IPS DF 4.7 (cell line): Measurements from ENCODE around the gene NECAB2.
A peak's percentile ranks its signal among the peaks of the same experiment; 100 is the strongest.

ENCODE experiments used
- DNase-seq: peaks from one replicate; pipeline ENCODE4 v3.0.0-alpha.2; 2013; ENCODE audit warnings: low spot score; ENCODE audit errors: extremely low read depth

NECAB2 gene

DNA sequence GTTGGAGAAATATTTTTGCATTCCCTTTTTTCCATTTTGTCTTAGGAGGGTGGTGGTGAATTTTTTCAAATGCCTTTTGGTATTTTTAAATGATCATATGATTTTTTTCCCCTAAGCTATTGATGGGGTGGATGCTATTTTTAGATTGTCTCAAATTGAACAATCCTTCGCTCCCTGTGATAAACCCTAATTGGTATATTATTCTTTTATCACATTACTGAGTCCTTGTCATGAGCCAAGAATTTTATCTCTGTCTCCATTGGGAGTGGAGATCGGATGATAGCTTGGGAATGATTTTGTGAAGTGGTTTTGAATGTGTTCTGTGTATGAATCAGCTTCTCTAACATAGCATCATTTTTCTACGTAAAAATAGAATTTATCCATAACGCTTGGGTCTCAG, 15.4 kb downstream of the NECAB2 start:
- DNase-seq: no peak

DNA sequence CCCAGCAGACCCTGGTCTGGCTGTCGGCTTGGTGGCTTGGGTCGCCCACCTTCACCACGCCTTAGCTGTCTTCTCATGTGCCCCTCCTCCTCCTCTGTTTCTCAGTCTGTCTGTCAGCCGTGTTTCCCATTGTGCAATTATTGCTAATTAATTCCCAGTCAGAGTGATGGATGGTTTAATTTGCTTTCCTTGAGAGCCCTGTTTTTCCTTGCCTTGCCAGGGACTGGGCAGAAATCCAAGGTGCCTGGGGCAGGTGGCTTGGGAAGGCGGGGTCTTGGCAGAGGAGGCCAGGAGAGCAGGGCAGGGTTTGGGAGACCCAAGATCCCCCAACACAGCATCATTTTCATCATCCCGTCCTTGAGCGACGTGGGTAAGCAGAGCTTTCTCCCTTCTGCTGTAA, 21.3 kb downstream of the NECAB2 start:
- DNase-seq: no peak

DNA sequence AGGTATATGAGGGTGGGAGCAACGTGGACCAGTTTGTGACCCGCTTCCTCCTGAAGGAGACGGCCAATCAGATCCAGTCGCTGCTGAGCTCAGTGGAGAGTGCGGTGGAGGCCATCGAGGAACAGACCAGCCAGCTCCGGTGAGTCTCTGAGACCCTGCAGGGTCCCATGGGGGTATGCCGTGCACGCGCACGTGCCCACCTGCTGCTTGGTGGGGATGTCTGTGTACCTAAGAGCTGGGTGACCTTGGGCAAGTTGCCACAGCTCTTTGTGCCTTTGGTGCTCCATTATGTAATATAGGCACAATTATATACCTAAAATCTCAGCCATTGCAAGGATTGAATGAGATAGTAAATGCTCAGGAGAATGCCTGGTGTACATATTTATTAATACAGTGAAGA, 22.4 kb downstream of the NECAB2 start:
- DNase-seq: no peak

DNA sequence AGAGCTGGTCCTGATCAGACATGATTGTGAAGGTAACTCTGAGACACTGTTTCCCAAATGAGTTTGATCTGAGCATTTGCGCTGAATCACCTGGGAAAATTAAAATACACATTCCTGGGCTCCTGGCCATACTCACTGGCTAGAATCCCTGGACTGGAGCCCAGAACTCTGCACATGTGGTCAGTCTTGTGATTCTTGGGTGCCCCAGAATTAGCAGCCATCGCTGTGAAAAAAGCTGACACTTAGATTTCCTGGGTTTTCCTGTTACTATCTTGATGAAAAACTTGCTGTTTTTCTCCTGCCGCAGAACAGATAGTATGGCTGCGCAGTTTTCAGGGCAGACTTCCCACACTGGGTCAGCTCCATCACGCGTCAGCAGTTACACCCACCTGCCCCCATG, 24.6 kb downstream of the NECAB2 start:
- no peak for DNase-seq

DNA sequence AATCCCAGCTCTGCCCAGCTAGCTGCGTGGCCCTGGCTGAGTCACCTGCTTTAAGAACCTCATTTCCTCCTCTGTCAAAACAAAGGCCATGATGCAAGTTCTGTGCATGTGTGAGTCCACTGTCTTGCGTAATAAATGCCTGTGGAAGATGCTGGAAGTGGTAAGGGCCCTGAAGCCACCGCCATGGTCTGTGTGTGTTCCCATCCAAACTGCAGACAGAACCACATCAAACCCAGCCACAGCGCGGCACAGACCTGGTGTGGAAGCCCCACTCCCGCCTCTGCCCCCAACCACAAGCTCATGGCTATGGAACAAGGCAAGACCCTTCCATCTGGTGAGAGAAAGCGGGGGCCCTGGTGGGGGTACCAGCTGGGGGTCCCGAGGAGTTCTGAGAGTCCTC, 26.0 kb downstream of the NECAB2 start:
- no peak for DNase-seq

DNA sequence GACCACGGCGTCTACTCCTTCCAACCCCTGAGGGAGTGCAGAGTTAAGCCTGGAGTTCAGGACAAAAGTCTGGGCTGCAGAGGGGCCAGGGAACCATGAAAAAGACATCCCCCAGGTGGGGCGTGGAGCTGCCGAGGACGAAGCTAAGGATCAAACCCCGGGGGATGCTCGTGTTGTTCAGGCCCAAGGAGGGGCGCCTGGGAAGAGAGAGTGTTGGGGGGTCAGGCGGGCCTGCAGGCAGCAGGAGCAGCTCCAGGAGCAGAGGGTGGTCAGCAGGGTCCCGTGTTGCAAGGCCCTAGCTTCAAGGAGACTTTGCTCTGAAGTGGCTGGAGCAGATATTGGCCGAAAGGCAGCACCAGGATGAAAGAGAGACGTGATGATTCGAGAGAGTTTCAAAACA, 26.7 kb downstream of the NECAB2 start:
- DNase-seq: no peak

DNA sequence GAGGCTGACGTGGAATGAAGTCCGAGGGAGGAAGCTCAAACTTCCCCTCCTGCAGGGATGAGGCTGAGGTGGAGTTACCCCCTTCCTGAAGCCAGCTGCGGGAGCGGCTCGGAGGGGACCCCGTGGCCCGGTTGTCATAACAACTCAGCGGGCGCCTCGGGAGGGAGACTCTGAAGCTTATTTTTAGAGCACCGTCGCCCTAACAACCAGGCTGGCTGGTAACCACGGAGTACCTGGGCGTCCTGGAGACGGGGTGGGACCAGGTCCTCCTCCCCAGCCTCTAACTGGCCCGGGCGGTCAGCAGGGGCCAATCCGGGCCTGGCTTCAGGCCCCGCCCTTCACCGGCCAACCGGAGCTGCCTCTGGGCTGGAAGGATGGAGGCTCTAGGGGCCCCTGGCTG, 27.7 kb downstream of the NECAB2 start:
- no peak for DNase-seq

DNA sequence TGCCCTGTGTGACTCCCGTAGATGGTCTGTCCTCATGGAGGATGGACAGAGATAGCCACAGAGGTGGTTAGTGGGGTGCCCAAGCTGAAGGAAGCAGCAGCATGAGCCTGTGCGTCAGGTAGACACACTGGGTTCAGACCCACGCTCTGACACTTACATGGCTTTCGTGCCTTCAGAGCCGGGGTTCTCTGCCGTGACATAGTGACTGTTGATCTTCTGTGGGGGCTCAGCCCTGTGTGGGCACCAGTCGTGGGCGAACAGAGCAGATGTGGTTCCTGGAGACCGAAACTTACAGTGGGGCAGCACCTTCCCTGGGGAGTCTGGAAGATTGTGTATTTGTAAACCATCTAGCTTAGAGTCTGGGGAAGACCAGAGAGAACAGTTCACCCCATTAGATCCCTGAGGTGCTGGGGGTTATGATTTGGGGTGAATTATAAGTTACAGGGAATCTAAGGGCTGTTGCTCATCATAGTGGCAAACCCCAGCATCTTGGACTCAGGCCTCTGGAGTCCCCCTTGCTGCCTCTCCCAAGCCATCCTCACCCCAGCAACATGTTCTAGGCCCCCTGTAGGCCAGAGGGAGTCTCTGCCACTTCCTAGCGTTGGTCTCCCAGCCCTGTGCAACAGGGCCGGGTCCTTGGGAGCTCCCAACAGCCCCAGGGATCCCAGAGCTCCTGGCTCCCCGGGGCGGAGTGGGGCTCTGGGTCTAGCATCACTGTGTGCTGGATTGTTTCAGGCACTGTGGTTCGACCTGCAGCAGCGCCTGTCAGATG, 28.6 kb downstream of the NECAB2 start:
- no peak for DNase-seq

DNA sequence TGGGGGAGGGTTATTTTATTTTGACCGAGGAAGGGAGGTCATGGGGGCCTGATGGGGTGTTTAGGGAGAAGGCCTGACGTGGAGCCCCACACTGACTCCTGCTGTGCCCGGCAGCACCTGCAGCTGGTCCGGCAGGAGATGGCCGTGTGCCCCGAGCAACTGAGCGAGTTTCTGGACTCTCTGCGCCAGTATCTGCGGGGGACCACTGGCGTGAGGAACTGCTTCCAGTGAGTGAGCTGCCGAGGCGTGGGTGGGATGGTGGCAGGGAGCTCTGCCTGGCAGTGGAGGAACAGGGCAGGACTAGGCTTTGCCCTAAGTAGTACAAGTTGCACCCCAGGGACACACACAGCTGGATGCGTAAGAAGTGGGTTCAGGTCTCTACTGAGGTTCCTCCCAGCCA, 30.0 kb downstream of the NECAB2 start:
- no peak for DNase-seq

DNA sequence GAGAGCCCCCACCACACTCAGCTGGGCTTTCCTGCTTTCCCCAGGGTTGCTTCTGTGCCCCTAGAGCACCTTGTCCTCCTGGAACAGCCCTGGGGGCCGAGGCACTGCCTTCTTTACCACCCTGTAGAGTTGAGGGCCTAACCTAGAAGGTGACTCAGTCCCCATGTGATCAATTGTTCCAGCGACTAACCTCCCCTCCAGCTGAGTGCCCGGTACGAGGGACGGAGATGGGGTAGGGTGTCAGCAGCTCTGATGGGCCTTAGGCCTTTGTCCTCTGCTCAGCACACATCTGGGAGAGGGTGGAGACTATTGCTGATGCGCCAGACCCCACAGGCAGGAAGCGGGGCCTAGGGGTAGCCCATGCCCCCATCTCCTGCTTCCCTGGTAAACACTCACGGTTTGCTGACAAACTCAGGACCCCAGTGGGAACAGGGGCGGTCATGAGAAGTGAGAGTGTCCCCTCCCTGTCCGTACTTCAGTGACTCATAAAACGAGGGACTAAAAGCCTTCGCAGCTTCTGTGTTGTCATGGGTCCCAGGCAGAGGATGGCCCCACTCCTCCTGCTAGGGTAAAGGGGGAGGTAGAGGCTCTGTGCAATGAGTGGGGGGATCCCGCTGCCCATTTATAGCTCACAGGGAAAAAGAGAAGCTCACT, 33.1 kb downstream of the NECAB2 start:
- no peak for DNase-seq

DNA sequence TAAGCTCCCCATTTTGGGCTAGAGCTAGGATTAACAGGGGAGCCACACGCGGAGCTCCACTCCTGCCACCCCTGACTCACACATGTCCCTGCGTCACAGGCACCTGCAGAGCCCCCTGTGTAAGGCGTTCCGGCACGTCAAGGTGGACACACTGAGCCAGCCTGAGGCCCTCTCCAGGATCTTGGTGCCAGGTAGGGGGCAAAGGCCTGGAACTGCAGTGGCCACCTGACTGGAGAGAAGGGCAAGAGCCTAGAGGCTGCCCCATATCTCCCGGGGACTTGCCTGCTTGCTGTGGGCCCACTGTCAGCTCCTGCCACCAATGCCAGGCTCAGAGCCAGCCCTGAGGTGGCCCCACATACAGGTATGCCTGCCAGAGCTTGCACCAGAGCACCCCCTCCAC, 33.7 kb downstream of the NECAB2 start:
- no peak for DNase-seq

DNA sequence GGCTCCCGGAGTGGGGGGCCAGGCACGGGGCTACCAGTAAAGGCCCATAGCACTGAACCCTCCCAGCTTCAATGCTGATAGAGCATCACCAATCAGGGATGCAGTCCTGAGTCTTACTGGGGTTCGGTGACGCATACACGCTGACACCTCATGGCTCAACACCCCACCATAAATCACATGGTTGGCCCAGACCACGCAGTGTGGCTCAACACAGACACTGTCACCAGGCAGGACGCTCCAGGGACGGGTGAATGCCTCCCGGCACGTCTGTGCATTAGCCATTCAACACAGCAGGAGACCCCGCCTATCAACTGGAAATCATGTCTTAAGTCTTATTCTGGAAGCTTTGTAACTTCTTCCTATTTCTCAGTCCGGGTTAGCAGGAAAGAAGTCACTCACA, 35.0 kb downstream of the NECAB2 start:
- DNase-seq: no peak

DNA sequence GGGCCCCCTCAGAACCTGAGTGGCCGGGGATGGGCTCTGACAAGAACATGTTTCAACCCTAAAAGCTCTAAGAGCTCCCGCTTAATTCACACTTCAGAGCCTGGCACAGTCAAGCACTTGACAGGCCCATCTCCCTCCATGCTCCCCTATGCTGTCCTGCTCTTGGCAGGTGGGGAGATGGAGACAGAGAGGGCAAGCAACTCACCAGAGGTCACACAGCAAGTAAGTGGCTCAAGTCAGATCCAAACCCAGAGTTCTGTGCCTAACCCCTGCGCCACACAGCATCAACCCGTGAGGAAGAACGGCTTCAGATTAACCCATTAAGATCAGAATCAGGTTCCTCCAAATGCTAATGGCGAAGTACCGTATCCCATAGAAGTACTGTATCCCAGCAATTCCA, 36.4 kb downstream of the NECAB2 start:
- DNase-seq: no peak

DNA sequence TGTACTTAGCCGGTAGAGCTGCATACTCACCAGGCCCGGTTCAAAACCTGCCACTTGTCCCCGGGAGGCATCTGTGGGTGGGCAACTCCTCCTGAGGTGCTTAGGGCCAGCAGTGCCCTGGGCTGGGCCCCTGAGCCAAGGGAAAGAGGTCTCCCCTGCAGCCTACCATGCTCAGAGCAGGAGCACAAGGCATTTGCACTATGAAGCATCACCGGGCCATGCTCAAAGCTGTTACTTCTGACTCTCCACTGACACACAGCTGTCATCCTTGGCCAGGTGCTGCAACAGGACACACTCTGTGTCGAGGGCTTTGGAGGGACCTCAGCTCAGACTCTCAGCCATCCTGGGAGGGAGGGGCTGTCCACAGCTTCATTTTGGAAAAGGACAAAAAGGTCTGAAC, 37.3 kb downstream of the NECAB2 start:
- no peak for DNase-seq

DNA sequence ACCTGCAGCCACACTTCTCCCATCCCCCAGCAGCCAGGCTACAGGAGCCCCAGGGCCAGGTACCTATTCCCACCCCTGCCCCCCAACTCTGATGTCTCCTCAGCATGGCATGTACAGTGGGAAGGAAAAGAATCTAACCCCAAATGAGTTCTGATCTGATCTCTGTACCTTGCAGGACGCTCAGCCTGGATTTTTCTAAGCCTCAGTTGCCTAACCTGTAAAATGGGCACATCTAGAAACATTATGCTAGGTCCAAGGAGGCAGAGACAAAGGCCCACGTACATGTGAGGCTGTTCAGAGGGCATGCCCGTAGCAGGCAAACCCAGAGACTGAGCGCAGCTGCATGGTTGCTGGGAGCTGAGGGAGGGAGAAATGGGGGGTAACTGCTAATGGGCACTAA, 39.5 kb downstream of the NECAB2 start:
- DNase-seq: no peak

DNA sequence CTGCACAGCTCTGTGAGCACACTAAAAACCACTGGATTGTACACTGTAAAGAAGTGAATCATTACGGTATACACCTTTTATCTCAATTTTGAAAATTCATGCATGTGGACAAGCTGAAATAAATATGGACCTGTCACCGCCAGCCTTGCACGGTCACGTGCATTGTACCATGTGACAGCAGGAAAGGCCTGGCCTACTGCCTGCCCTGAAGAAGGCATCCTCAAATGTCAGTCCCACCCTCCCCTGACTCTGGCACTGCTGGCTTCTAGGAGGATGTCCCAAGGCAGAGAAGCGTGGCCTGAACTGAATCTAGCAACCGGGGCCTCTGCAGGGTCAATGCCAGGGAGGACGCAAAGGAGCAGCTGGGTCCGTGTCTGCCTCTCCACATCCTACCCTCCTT, 39.9 kb downstream of the NECAB2 start:
- DNase-seq: no peak

DNA sequence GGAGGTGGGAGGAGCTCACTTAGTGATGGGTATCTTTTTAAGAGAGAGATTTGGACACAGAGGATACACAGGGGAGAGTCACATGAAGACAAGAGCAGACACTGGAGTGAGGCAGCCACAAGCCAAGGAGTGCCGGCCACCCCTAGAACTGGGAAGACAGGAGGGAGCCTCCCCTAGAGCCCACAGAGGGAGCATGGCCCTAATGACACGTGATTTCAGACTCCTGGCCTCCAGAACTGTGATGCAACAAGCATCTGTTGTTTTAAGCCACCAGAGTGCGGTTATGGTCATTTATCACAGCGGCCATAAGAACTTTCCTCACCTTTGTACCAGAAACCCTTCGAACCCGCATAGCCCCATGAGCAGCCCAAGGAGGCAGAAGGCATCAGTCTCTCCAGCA, 41.2 kb downstream of the NECAB2 start:
- DNase-seq: no peak

DNA sequence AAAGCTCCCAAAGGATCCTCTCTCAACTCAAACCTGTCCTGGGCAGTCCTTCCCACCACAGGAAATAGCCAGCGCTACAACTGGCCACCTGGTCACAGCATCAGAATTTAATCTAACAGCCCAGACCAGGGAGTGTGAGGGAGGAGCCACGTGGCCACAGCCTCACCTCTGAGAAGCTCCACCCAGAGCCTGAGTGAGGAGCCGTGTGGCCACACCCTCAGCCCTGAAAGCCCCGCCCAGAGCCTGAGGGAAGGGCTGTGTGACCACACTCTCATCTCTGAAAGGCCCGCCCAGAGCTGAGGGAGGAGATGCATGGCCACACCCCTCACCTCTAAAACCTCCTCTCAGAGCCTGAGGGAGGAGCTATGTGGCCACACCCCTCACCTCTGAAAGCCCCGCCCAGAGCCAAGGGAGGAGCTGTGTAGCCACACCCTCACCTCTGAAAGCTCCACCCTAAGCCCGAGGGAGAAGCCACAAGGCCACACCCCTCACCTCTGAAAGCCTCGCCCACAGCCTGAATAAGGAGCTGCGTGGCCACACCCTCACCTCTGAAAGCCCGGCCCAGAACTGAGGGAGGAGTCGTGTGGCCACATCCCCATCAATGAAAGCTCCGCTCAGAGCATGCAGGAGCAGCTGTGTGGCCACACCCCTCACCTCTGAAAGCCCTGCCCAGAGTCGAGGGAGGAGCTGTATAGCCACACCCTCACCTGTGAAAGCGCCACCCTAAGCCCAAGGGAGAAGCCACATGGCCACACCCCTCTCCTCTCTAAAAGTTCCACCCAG, 45.9 kb downstream of the NECAB2 start:
- peak; percentile 96 for DNase-seq

DNA sequence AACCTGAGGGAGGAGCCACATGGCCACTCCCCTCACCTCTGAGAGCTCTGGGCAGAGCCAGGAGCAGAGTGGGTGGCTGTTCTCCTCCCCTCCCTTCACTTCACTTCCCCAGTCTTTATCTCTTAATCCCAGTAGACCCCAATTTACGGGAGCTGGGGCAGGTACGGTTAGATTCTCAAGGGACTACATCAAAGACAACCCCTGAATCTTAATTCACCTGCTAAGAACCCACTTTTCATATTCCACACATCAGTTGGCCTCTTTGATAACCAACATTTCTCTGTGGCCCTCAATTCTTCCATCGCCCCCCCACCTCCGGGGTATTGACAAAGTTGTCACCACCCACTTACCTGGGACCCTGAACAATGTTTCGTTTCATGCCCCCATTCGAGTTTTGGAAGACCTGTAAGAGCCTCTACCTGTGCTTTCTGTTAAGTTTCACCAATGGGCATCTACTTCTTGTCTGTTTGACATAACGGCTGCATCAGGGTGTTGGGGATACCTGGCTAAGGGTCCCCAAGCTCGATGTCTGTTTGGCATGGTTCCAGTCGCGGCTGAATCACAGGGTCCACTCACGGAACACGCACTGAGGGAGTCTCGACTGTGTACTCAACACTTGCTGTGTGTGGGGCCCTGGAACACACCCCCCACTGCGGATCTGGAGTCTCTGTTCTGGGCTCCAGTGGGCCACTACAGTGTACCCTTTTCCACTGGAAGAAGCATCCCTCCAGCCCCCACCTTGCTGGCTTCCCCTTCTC, 46.7 kb downstream of the NECAB2 start:
- no peak for DNase-seq

DNA sequence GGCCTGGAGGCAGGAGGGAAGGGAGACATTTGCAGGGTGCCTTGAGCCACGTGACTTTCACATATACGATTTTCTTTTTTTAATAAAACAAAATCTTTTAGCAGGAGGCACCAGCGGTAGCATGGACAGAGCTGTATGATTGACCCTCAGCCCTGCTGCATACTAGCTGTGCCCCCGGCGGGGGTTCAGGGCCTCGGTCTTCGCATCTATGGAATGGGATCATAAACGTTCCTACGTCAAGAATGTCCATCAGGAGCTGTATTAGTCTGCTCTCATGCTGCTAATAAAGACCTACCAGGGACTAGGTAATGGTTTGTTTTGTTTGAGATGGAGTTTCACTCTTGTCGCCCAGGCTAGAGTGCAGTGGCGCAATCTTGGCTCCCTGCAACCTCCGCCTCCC, 47.4 kb downstream of the NECAB2 start:
- no peak for DNase-seq

DNA sequence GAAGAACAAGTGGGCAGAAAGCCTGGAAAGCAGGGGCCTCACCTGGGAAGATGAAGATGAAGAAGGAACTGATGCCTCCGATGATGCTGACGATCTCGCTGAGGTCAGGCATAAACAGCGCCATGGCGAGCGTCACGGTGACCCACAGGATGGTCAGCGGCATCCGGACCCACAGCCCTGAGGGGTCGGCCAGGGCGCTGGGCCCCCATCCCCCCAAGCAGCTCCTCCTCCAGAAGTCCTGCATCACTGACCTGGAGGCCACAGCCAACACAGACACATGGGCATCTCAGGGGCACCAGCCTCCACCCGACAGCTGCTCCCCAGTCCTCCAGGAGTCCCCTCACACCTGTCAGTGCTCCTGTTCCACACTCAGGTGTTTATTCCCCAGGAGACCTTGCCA, 48.4 kb downstream of the NECAB2 start:
- no peak for DNase-seq

DNA sequence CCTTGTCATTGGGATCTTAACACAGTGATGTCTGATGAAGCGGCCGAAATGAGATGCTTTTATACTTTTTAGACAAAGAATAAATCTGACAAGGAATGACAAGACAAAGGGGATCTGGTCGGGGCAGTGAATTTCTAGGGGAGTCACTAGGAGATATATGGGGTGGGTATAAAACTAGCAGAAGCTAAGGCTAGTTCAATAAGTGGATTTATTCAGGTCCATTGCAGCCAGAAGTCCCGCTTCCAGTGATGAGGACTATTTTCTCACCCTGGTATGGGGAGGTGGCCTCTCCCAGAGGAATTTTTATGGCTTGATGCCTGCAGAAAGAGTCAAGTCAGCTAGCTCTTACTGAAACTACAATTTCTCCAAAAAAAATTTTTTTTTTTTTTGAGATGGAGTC, 50.7 kb downstream of the NECAB2 start:
- DNase-seq: no peak
